ENCODE results near the gene GALNT16.
"Not testable (repeated sequence)": the region's sequence is repeated elsewhere in the genome, so short reads cannot be mapped to it uniquely, and the experiment has no call there.

The GALNT16 gene

DNA sequence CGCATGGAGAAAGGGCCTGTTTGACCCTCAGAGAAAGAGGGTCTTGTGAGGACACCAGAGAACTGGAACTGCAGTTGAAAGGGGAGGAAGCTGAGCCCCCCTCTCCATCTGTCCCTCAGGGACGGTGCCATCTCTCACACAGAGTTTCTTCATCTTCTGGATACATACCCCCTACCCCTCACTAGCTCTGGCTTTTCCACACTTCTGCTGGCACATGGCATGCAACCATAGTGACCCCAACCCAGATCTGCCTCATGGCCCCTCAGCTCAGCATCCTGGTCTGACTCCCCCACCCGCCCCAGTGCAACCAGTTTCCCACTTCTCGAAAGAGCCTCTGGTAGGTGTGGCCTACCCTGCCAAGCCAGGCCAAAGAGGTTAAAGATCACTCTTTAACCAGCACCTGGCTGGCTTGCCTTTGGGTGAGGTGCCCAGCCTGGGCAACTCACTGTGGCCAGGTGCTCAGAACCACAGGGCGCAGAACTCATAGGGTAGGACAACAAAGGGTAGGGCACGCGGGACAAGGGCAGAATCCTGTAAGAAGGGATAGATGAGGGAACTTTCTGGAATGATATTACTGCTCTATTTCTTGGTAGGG, 25.8 kb downstream of the GALNT16 start:
- no peak for DNase-seq

DNA sequence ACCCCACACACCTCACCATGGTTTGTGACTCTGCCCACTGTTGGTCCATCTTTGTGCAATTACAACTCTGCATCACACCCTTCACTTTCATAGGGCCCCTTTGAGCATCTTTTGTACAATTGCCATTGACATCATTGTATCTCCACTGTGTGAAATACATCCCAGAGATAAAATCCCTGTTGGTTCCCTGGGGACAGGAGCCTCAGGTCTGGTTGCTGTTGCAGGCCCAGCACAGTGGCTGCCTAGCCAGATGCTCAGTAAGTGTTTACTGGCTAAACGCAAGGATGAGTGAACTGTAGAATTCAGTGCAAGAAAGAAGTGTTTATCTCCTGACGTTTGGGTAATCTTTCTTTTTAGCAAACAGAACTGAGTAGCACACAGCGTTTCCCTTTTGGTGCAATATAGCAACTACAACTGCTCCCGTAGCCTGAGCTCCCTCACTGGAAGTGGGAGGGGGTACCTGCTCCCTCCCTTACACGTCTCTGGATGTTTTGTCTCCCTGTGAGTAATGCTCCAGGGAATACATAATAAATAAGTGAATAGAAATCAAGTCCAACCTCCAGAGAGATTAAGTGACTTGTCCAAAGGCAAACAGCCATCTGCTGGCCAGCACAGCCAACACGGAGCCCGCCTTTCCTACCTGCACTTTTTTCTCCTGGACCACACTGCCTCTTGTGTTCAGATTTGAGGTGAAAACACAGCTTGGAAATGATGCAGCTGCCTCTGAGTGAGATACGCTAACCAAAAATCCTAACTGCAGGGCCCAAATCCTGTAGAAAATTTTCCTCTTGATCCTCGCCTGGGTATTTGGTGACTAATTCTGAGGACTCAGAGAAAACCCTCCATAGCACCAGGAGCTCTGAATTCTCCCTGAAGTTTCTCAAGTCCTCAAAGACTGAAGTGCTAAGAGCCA, 27.4 kb downstream of the GALNT16 start:
- DNase-seq, result peak in 3 of 56 donors; percentile 10 to 38 (median 17)

DNA sequence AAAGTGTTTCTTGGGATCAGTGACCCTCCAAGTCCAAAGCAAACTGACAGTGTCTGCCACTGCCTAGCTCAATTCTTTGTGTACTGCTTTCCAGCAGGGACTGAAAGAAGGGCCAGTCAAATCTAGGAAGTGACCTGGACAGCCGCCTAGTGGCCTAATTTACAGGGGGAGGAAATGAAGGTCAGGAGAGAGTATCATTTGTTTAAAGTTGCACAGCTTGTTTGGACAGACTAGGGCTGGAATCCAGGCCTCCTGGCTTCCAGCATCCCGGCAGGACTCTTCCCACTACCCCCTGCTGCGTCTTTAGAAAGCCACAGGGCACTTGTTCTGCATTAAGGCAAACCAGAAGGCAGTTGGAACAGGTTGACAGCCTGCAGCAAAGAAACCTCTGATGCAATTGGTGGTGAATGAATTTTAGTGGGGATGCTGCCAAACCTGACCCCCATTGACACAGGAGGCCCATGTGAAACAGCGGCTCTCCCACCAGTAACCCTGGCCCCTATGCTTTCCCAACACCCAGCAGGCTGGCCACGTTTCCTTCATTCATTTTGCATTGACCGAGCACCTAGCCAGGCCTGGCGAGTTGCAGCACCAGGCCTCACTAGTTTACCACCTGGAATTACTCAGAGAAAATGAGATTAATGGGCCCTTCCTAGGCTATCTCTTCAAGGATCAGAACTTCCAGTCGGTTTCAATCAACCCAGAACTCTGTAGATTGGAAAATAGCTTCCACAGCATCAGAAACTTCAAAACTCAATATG, 28.2 kb downstream of the GALNT16 start:
- peak in 19 of 56 donors; percentile 13 to 52 (median 32) for DNase-seq

DNA sequence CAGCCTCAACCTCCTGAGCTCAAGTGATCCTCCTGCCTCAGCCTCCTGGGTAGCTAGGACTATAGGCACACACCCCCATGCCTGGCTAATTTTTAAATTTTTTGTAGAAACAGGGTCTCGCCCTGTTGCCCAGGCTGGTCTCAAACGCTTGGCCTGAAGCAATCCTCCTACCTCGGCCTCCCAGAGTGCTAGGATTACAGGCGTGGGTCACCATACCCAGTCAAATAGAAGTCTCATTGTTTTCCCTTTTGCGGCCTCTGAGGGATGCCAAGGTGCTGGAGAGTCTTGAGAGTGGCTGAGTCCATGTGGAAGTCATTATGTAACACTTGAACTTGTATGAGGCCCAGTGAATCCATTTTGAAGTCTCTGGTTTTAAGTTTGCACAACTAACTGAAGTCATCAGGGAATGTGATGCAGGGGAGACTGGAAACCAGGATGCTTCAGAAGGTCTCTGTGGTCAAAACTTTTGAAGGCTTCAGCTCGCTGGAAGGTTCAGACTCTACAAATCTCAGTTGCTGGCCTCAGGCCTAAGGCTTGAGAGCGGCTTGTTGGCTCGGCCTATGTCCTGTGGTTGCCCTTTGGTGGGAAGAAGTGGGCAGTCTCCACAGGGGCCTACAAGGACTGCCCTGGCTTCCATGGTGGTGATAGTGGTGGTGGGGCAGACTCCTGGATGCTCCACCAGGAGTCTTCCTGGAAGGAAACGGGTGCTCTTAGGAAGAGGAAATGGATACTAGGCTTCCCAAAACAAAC, 29.2 kb downstream of the GALNT16 start:
- DNase-seq, result no peak

GRCh38 chr14:69289811-69290520, 30.0 kb downstream of the GALNT16 start:
- DNase-seq, result no peak

- not testable (repeated sequence) for DNase-seq
Observed at GRCh38 chr14:69290881-69291280, 30.9 kb downstream of the GALNT16 start.

GRCh38 chr14:69291396-69291795, 31.4 kb downstream of the GALNT16 start:
- no peak for DNase-seq

GRCh38 chr14:69291891-69292561, 32.1 kb downstream of the GALNT16 start:
- no peak for DNase-seq

DNA sequence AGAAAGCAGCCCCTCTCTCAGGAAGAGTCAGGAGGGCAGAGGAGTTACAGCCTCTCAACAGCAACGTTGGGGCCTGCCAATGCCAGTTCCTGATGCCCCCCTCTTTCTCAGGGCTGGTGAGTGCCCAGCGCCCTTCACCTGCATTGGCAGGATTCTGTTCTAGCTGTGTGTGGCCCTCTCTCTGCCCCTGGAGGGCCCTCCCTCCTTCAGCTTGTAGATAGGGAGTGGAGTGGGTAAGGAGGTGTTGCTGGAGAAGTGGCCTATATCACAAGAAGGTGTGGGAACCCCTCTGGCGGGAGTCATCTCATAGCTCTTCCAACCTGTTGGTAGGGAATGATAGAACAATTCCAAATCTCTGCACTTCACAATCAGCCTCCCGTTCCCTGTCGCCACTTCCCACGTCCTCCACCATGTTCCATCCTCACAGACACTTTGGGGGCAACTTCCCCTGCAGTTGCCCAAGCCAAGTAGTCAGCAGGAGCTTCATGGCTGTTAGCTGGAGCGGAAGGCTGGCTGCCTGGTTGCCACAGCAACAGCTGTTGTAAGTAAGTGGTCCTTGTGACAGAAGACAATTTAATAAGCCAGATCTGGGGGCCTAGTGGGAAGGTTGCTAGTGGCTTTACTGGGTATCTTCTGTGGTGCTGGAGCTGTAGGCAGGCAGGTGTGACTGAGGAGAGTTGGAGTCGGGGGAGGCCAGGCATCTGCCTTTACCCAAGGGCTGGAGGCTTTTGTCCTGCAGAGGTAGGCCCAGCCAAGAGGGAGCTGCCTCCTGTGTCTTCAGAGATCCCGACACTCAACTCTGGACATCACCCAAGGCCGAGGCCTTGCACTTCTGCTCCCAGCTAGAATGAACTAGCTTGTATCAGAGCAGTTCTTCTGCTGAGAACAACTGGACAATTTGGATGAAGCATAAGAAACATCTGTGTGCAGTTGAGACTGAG, 38.4 kb downstream of the GALNT16 start:
- peak in 4 of 56 donors; percentile 5 to 19 (median 10) for DNase-seq

- no peak for DNase-seq
Observed at GRCh38 chr14:69299286-69300035, 39.5 kb downstream of the GALNT16 start.

- DNase-seq, result no peak
Observed at GRCh38 chr14:69300601-69301221, 40.8 kb downstream of the GALNT16 start.

GRCh38 chr14:69303086-69303485, 43.1 kb downstream of the GALNT16 start:
- no peak for DNase-seq

- peak in 34 of 56 donors; percentile 8 to 73 (median 32) for DNase-seq
Observed at GRCh38 chr14:69312608-69313007, 52.6 kb downstream of the GALNT16 start.

GRCh38 chr14:69313176-69313575, 53.2 kb downstream of the GALNT16 start:
- DNase-seq, result no peak

DNA sequence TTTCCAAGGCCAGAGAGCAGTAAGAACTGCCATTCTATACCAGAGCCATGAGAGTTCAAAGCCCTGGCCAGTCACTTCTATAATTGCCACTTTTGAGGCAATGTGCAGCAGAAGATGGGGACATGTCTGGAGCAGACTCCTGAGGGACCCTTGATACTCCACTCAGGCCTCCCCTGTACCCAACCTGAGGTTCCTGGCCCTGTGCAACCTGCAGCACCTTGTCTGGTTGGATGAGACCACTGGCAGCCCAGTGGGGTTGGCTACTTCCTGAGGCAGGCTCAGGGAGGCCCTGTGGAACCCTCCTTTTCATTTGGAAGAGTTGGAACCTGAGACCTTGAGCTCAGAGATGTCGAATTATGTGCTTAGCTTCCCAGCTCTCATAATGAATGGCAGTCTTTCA, 54.4 kb downstream of the GALNT16 start:
- no peak for DNase-seq

DNA sequence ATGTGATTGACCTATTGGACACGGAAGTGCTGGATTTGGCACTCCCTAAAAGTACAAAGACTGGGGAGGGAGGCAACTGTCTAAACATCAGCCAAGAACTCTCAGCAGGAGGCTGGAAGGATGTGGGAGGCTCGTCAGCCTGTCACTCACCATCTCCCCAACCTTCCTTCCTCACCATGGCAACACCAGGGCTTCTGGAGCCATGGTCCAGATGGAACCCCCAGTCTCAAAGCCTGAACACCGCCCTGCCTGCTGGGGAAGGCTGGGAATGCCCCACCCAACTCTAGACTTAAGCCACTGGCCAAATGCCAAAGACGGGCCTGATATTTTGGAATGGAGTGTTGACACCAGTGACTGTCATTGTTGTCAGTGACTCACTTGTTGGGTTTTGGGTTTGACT, 55.3 kb downstream of the GALNT16 start:
- peak in 2 of 56 donors; percentile 9 to 12 for DNase-seq

DNA sequence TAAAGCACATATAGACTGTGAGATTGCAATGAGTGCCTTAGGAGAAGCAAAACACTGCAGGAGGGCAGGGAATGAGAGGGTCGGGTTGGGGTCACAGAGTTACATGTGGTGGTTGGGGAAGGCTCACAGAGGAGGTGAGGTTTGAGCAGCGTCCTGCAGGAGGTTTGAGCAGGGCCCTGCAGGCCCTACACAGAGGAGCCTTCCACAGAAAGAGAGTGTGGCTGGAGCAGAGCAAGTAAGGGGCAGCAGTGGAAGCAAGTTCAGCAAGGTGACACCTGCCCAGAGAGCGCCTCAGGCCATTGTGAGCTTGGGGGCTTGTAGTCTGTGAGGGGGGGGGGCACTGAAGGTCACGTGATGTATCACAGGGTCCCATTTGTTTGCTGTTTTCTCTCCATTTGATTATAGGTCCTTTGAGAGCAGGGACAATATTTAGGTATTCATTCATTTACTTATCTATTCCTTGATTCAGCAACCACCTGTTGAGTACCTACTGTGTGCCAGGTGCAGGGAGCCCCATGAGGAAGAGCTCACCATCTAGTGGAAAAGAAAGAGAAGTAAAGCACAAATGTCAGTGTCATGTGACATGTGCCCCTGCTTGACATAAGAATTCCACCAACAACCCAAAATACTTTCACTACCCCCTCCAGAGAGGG, 56.6 kb downstream of the GALNT16 start:
- DNase-seq, result no peak
